AG10803 (cell line): ENCODE measurements around the gene ENTPD6.

ENCODE experiments used
- DNase-seq: peaks from one replicate; pipeline ENCODE4 v3.0.0; 2010; ENCODE audit warnings: low read depth
- H3K4me3 ChIP-seq: 2 replicates; pipeline ENCODE4 v1.5.1; 2011; ENCODE audit warnings: mild to moderate bottlenecking, low read length, control low read depth
- CTCF ChIP-seq: conservative IDR thresholded peaks from 2 replicates; pipeline ENCODE4 v1.5.1; 2011; ENCODE audit warnings: mild to moderate bottlenecking, low read length, control low read depth, inconsistent platforms

ENTPD6 gene

GRCh38 chr20:25273046-25273445, 77.5 kb downstream of the ENTPD6 start:
- no peak for DNase-seq
- H3K4me3 ChIP-seq = no peak overlapping the region
- no peak for TF ChIP-seq CTCF

GRCh38 chr20:25273541-25274358, 78.2 kb downstream of the ENTPD6 start:
- no peak for DNase-seq

DNA sequence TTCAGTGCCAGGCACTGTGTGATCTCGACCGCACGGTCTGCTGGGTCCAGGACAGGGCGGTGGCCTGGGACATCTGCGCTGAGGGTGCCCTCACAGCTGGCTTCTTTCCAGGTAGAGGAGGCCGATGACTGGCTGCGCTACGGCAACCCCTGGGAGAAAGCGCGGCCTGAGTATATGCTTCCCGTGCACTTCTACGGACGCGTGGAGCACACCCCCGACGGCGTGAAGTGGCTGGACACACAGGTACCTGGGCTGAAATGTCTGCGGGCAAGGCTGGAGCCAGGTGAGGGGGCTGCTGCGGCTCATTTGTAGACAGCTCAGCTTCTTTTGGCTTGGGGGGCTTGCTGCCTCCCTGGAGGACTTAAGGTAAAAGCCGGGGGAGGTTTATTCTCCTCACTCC, 79.0 kb downstream of the ENTPD6 start:
- H3K4me3 ChIP-seq = no peak overlapping the region
- no peak for DNase-seq
- no peak for TF ChIP-seq CTCF

More at GRCh38 chr20:25273541-25274358, 78.2 kb downstream of the ENTPD6 start:
- TF ChIP-seq CTCF = no peak
- H3K4me3 ChIP-seq = no peak overlapping the region

DNA sequence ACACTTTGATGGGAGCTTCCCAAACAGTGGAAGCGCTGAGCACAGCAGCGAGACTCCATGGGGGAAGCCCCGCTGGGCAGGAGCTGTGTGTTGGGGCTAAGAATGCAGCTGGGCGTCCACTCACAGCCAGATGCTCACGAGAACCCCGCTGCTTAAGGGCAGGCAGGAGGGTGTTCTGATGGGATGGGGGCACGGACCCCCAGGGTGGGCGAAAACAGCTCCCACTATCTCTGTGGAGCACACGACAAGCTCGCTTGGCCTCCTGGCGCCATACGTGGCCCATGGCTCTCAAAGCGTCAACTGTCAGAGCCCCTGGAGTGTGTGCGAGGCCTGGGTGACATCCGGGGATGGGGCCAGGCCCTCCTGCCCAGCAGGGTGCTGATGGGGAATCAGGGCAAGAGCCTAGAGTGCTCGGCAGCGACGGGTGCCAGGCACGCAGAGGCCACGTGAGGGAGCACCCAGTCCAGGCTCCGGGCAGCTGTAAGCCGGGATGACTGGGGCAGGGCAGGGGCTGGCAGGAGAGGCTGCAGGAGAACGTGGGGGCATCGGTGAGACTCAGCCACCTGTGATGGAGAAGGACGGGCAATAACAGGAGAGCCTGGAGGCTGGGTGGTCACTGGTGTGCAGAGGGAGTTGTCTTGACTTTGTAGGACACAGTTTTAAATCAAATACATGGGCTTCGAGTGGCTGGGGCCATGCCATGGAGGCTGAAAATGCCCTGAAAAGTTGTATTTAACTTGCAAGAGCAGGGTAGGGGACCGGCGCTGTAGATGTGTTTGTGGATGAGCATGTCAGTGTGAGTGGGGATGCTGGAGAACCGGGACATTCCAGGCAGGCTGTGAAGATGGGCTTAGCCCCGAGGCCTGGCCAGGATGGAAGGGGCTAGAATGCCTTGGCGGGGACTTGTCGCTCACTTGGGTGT, 79.6 kb downstream of the ENTPD6 start:
- no peak overlapping the region for H3K4me3 ChIP-seq
- TF ChIP-seq CTCF = no peak
- DNase-seq = no peak

DNA sequence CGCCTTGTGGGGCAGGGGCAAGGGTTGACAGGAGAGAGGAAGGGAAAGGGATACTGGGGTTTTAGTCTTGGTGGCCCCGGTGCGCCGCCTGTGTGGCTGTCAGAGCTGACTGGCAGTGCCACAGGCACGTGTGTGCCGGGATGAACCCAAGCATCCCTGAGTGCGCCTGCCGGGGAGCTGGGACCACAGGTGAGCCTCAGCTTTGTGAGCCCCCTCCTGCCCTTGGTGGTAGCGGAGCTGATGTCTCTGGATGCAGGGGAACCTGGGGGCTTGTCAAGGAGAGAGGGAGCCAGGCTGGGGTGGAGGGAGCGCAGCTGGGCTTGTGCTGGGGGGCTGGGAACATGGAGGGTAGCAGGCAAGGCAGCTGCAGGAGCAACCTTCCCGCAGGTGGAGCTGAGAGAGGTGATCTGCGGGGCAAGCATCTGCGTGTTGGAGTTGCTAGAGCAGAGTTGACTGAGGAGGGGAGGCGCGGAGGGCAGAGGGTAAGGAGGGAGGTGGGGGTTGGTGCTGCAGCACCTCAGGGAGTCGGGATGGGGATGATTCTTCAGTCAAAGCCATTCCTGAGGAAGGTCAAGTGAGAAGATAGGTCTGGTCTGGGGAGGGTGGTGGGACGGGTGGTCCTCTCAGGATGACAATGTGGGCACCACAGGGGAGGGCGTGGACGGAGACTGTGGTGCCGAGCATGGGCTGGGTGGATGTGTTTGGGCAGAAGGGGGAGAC, 80.5 kb downstream of the ENTPD6 start:
- no peak overlapping the region for H3K4me3 ChIP-seq
- no peak for DNase-seq
- no peak for TF ChIP-seq CTCF
